ENCODE results near the gene DMKN. TPM values are rescaled to one million over a fixed set of nuclear protein-coding genes. Genes with fewer than 3 reads are reported as not detected.

DMKN gene
- total RNA-seq, 6 donors from 2014 or later: 64.9 to 127 (median 101) TPM

GRCh38 chr19:35540356-35540927 is 27.0 kb upstream of the DMKN start:
- no peaks in the 10 kb centered on the region for H3K27me3 ChIP-seq
- no peak overlapping the region for H3K4me3 ChIP-seq
- H3K27ac ChIP-seq: no peak overlapping the region
- H3K4me1 ChIP-seq: peaks cover 6 to 10% (median 7%) of the 10 kb centered on the region in 4 donors
- no peaks in the 10 kb centered on the region for H3K36me3 ChIP-seq
- no peaks in the 10 kb centered on the region for H3K9me3 ChIP-seq
- TF ChIP-seq POLR2AphosphoS5 (IDR thresholded peaks at IDR 0.05): no peak
- no peak for TF ChIP-seq POLR2A (IDR thresholded peaks at IDR 0.05)
- TF ChIP-seq EP300 (IDR thresholded peaks at IDR 0.05): no peak
- no peak for TF ChIP-seq CTCF (IDR thresholded peaks at IDR 0.05)
- 77 to 78% methylated on average over 6 to 7 of the region's 7 CpGs for WGBS, 2 donors
- ATAC-seq (ENCODE audit: low FRiP score in 2 of 2) (no peak), DNase-seq (no peak)

GRCh38 chr19:35539850-35540249 is 26.4 kb upstream of the DMKN start:
- Histone ChIP-seq H3K9me3 (no peaks in the 10 kb centered on the region), H3K27me3 (no peaks in the 10 kb centered on the region), H3K4me1 (peaks cover 6 to 9% (median 7%) of the 10 kb centered on the region in 4 donors), H3K36me3 (no peaks in the 10 kb centered on the region), H3K4me3 (no peak overlapping the region), H3K27ac (no peak overlapping the region)
- WGBS, 2 donors: 93 to 95% methylated on average over 7 to 12 of the region's 12 CpGs
- ATAC-seq (ENCODE audit: low FRiP score in 2 of 2): no peak
- TF ChIP-seq CTCF (IDR thresholded peaks at IDR 0.05): no peak
- TF ChIP-seq EP300 (IDR thresholded peaks at IDR 0.05): no peak
- TF ChIP-seq POLR2A (IDR thresholded peaks at IDR 0.05): no peak
- no peak for TF ChIP-seq POLR2AphosphoS5 (IDR thresholded peaks at IDR 0.05)
- no peak for DNase-seq

GRCh38 chr19:35539314-35539713 is 25.9 kb upstream of the DMKN start:
- TF ChIP-seq CTCF (IDR thresholded peaks at IDR 0.05) (no peak), POLR2AphosphoS5 (IDR thresholded peaks at IDR 0.05) (no peak), POLR2A (IDR thresholded peaks at IDR 0.05) (no peak), EP300 (IDR thresholded peaks at IDR 0.05) (no peak)
- Histone ChIP-seq H3K4me3 (no peak overlapping the region), H3K4me1 (peaks cover under 1 to 5% (median 2%) of the 10 kb centered on the region in 4 donors), H3K36me3 (no peaks in the 10 kb centered on the region), H3K9me3 (no peaks in the 10 kb centered on the region), H3K27me3 (peaks cover 0 to under 1% (median under 1%) of the 10 kb centered on the region in 4 donors), H3K27ac (no peak overlapping the region)
- no peak for DNase-seq
- no peak for ATAC-seq (ENCODE audit: low FRiP score in 2 of 2)
- 76 to 79% methylated on average over 6 of the region's 6 CpGs for WGBS, 2 donors

GRCh38 chr19:35534803-35535480 is 21.5 kb upstream of the DMKN start:
- Histone ChIP-seq H3K4me3 (no peak overlapping the region), H3K27ac (no peak overlapping the region), H3K36me3 (no peaks in the 10 kb centered on the region), H3K9me3 (no peaks in the 10 kb centered on the region), H3K27me3 (peaks cover 0 to 7% (median 6%) of the 10 kb centered on the region in 4 donors), H3K4me1 (peaks cover 7 to 14% (median 9%) of the 10 kb centered on the region in 4 donors)
- TF ChIP-seq POLR2AphosphoS5 (IDR thresholded peaks at IDR 0.05) (no peak), POLR2A (IDR thresholded peaks at IDR 0.05) (no peak), CTCF (IDR thresholded peaks at IDR 0.05) (no peak), EP300 (IDR thresholded peaks at IDR 0.05) (no peak)
- DNase-seq: no peak
- ATAC-seq (ENCODE audit: low FRiP score in 2 of 2): no peak
- WGBS, 2 donors: 68 to 74% methylated on average over 8 to 10 of the region's 10 CpGs
